Activated CD8-positive, alpha-beta memory T cell treated with anti-CD3 and anti-CD28 coated beads, Interleukin-2, amount 50 U/mL, for 1 hour (primary cell): ENCODE measurements around the gene LPP.

ENCODE experiments used
- DNase-seq: peaks from one replicate; pipeline ENCODE4 v3.0.0-alpha.2; 2020; ENCODE audit errors: extremely low read depth

Gene LPP

GRCh38 chr3:188911026-188911850, 757.3 kb downstream of the LPP start:
- DNase-seq, result no peak

- no peak for DNase-seq
These were observed 759.1 kb downstream of the LPP start for GRCh38 chr3:188913084-188913483.

GRCh38 chr3:188914552-188914951, 760.6 kb downstream of the LPP start:
- no peak for DNase-seq

GRCh38 chr3:188915127-188915526, 761.2 kb downstream of the LPP start:
- no peak for DNase-seq

- DNase-seq, result no peak
These were observed 763.0 kb downstream of the LPP start for GRCh38 chr3:188916934-188917401.

GRCh38 chr3:188918093-188918492, 764.1 kb downstream of the LPP start:
- DNase-seq, result no peak

GRCh38 chr3:188923671-188924070, 769.7 kb downstream of the LPP start:
- DNase-seq, result no peak

GRCh38 chr3:188925376-188925775, 771.4 kb downstream of the LPP start:
- DNase-seq, result no peak

- DNase-seq, result no peak
These were observed 772.2 kb downstream of the LPP start for GRCh38 chr3:188926111-188926510.

- DNase-seq, result no peak
These were observed 773.0 kb downstream of the LPP start for GRCh38 chr3:188926741-188927511.

- no peak for DNase-seq
These were observed 774.0 kb downstream of the LPP start for GRCh38 chr3:188927971-188928370.

- DNase-seq, result no peak
These were observed 775.2 kb downstream of the LPP start for GRCh38 chr3:188929137-188929536.

GRCh38 chr3:188931036-188931435, 777.1 kb downstream of the LPP start:
- no peak for DNase-seq

GRCh38 chr3:188931531-188931930, 777.6 kb downstream of the LPP start:
- DNase-seq, result no peak

- no peak for DNase-seq
These were observed 781.0 kb downstream of the LPP start for GRCh38 chr3:188934989-188935388.

- DNase-seq, result no peak
These were observed 782.7 kb downstream of the LPP start for GRCh38 chr3:188936597-188937107.

- no peak for DNase-seq
These were observed 783.4 kb downstream of the LPP start for GRCh38 chr3:188937389-188937788.

- no peak for DNase-seq
These were observed 785.0 kb downstream of the LPP start for GRCh38 chr3:188938999-188939398.

GRCh38 chr3:188939814-188940572, 786.0 kb downstream of the LPP start:
- no peak for DNase-seq
